Hematopoietic multipotent progenitor cell (in vitro differentiated cells): ENCODE results near the gene PLA2G2E. TPM values are rescaled to one million over a fixed set of nuclear protein-coding genes. Genes with fewer than 3 reads are reported as not detected.
"Not testable (repeated sequence)": the region's sequence is repeated elsewhere in the genome, so short reads cannot be mapped to it uniquely, and the experiment has no call there.

Source experiments
- DNase-seq, 3 donors: peaks; one replicate each; pipeline ENCODE4 v3.0.0-alpha.2; 2011 to 2015; ENCODE audit warnings: low read depth in 2 of 3, low spot score in 2 of 3
- total RNA-seq: library from RNA; depleted of rRNA; stranded (reverse); fragments of >200 nt; gene quantifications from one replicate; pipeline ENCODE4 v1.2.3, GENCODE V29; 2012

Gene PLA2G2E
- total RNA-seq, 1 donor = not detected

GRCh38 chr1:19934336-19934735, 10.9 kb upstream of the PLA2G2E start:
- DNase-seq = no peak

- no peak for DNase-seq
Measured at GRCh38 chr1:19932866-19933265, 9.4 kb upstream of the PLA2G2E start.

DNA sequence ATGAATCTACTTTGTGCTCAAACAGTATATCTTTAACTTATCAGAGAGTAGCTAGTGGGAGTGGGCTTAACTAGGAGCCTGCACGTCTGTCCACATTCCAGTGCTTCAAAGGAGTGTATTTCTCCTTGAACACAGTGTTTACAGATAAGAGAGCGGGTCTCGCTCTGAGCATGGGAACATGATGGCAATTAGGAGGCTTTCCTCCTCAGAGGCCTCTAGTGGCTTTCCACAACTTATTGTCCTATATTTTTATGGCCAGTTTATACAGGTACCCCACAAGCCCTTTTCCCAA, 3.7 kb upstream of the PLA2G2E start:
- DNase-seq = not testable (repeated sequence)

GRCh38 chr1:19926296-19927129, 3.1 kb upstream of the PLA2G2E start:
- DNase-seq = no peak

DNA sequence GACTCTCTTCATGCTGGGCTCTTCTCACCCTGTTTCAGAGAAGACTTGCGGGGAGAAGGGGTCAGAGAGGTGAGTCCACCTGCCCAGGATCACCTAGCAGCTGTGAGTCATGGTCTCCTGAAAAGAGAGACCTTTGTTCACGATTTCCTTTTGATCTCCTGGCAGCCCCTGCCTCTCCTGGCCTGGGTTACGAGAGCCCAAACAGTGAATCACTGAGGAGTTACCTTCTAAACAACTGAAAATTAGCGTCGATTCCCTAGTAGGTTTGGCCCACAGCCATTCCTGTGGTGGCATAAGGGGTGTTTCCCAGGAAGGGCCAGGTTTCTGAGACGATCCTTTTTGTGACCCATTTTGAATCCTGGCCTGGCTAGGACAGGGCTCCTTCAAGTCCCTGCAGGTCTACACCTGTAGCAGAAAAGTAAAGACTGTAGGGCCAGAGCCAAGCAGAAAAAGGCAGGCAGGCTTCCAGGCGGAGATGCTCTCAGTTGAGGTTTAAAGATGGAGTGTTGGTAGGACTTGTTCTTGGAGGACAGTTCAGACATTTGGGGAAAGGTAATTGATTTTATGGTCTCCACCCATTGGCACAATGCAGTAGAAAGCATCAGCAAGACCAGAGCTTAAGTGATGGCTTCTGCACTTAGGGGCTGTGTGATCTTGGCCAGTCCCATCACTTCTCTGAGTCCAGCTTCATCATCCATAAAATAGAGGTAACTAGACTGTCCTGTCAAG, 2.1 kb upstream of the PLA2G2E start:
- DNase-seq = no peak

DNA sequence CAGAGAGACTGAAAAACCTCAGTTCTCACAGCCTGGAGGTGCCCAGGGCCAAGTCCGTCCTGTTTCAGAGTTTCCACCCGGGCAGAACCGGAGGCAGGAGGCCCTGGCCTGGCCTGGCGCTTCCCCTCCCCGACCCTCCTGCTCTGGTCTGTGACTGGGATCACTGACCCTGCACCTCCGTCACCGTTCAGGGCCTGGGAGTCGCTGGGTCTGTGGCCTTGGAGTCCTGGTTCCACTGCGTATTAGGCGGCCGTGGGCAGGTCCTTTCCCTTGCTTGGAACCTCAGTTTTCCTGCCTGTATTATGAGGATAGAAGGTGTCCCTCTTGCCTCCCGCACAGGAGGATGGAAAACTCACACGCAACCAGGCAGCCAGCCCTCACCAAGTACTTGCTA, 533 bp upstream of the PLA2G2E start:
- DNase-seq = no peak

- DNase-seq = no peak
Measured at GRCh38 chr1:19922015-19922688, 1.3 kb downstream of the PLA2G2E start.

DNA sequence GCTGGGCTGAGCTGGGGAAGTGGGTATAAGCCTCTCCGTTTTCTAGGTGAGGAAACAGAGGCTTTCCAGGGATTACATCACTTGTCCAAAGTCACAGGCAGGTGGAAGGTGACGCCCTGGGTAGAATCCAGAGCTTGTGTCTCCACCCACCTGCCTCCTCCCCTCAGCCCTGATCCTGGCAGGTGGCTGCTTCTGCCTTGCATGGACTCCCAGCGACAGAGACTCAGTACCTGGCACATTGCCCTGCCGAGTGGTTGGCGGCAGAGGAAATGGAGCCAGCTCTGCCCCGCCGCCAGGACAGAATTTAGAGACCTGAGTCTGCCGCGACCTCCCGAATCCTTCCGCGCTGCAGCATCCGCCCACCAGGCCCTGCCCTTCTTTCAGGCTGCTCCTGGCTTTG, 2.1 kb downstream of the PLA2G2E start:
- no peak for DNase-seq

GRCh38 chr1:19920132-19920710, 3.2 kb downstream of the PLA2G2E start:
- DNase-seq = no peak

DNA sequence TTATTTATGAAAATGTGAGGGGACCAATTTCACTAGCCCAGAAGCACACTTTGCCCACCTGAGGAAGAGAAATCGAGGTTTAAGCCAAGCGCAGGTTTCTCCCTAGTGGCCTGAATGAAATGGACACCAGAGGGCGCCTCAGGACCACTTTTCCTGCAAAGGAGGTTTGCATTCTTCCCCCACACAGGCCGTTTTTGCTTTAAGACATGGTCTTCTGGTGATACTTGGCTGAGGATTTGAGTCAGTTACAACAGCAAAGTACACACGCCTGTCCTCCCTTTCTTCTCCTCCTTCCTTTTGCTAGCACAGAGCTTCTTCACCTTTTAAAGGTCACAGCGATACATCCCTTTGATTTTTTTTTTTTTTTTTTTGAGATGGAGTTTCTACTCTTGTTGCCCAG, 5.4 kb downstream of the PLA2G2E start:
- DNase-seq = peak; percentile 63 to 90 (median 74)

DNA sequence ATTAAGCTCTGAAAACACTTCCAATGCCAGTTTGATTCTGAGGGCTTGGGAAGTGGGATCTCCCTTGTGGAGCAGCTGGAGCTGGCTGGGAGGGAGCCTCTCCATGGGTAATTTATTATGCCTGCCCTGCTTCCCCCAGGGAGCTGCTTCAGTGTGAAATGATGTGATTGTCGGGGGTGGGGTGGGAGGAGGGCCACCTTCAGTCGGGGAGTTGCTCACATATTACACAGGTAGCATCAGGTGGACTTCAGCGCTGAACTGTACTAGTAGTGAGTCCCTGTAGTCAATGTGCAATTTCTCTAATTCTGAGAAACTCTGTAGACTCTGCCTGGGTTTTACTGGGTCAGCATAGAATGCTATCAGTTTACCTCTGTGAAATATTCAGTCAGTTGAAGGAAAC, 12.8 kb downstream of the PLA2G2E start:
- DNase-seq = no peak

DNA sequence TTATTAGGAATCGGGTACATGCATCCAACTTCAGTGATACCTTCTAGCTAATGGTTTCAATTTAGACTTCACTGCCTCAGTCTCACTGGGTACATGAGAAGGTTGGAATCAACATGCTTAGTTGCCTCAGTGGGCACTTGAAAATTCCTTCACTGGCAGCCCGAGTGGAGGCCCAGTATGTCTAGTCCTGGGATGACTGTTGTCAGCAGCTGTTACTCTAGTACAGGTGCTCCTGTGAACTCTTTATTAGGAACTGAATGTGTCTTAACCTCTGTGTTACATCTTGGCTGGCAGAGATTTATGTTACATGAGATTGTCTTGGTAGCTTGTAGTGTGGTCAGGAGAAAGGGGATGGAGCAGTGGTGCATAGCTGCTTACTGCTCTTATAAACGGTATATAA, 13.4 kb downstream of the PLA2G2E start:
- DNase-seq = no peak

GRCh38 chr1:19909392-19909791, 14.0 kb downstream of the PLA2G2E start:
- no peak for DNase-seq

DNA sequence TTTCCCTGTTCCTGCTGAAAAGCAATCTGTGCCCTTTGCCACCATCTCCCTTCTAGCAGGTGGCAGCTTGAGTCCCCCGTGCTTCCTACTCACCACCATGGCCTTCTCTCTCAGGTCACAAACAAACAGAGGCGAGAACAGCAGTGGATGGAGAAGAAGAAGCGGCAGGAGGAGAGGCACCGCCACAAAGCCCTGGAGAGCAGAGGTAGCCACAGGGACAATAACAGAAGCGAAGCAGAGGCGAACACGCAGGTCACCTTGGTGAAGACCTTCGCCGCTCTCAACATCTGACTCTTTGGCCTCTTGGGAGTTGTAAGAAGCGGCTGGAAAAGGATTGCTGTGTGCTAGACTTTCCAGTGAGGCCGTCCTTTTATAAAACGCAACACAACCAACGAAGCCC, 16.0 kb downstream of the PLA2G2E start:
- no peak for DNase-seq

DNA sequence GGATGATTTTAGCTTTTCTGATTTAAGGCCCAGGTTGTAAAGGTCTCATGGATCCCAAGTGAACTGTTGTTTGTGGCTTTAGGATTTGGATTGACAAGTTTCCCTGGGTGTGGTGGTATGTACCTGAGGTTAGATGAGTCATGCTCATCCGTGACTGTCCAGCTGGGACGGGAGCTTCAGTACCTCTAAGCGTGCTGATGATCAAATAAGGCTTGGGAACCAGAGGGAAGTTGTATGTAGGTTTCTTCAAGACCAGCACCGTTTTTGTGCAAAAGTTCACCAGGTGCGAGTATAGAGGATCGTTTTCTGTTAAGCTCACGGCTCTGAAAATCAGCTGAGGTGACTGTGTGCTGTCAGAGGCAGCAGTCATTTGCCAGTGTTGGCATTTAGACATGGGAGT, 19.8 kb downstream of the PLA2G2E start:
- no peak for DNase-seq

DNA sequence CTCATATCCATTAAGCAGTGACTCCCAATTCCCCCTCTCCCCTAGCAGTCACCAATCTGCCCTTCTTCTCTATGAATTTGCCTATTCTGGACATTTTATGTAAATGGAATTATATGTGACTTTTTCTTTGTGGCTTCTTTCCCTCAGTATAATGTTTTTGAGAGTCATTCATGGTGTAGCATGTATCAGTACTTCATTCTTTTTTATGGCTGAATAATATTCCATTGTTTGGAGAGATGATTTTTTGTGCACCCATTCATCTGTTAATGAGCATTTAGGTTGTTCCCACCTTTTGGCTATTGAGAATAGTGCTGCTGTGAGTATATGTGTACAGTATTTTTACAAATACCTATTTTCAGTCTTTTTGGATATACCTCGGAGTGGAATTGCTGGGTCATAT, 21.8 kb downstream of the PLA2G2E start:
- no peak for DNase-seq

GRCh38 chr1:19894218-19894617, 29.2 kb downstream of the PLA2G2E start:
- no peak for DNase-seq

DNA sequence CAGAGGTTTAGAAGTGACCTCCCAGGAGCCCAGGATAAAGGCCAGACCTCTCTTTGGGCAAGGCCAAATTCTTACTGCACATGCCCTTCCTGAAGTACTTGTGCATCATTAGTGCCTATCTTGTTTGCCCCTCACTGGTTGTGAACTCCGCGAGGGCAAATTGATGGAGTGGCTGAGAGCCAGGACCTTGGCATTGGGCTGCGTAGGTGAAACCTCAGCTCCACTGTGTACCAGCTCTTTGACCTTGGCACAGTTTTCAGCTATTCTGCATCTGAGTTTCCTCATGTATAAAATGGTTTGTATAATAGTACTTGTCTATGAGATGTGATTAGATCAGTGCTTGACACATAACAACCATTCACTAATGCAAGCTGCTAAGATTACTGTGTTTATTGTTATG, 29.7 kb downstream of the PLA2G2E start:
- no peak for DNase-seq

DNA sequence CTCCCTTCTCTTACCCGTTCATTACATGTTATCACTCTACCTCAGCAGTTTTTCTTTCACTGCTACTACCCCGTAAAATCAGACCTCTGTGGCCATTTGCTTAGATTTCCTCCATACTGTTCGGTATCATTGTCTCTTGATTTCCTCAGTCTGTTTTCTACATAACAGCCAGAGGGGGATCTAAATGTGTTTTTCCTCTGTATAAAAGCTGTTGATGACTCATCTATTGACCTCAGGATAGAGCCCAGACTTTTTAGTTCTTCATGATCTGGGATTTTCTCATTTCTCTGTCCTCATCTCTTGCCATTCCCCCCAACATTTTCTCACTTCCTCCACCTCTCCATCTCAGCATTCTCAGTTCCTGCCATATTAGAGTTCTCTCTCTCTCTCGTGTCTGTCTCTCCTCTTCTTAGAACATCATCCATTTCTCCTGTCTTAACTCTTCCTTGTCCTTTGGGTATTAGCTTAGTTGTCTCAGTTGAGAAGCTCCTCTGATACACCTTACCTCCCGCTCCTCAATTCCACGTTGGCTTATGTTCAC, 30.7 kb downstream of the PLA2G2E start:
- DNase-seq = no peak

DNA sequence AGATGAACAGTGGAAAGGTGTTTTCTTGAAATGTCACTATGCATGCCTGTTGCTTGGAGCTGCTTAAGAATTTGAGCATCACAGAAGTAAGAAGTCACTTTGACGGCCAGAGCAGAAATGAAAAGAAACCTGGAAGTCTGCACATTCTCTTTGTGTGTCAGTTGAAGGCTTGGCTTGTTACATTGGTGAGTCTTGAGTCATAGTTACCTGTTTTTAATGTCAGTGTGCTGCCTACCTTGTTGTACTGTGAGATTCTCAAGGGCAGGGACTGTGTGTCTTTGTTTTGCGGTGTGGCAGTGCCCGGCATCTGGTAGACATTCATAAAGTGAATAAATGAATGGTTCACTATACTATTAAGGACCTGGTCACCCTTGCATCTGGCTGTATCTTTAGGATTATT, 31.3 kb downstream of the PLA2G2E start:
- DNase-seq = no peak

GRCh38 chr1:19889656-19890055, 33.8 kb downstream of the PLA2G2E start:
- no peak for DNase-seq
